H9 (cell line): Measurements from ENCODE around the gene FN1. TPM values are rescaled to one million over a fixed set of nuclear protein-coding genes. Genes with fewer than 3 reads are reported as not detected.
A peak's percentile ranks its signal among the peaks of the same experiment; 100 is the strongest.

Experiments
- DNase-seq: peaks from one replicate; pipeline ENCODE4 v3.0.0-alpha.2; 2017
- H2AFZ ChIP-seq: one replicate; pipeline ENCODE4 v1.6.1; 2013; ENCODE audit warnings: mild to moderate bottlenecking, low read length, control low read depth, moderate library complexity
- H2AK5ac ChIP-seq: 2 replicates; pipeline ENCODE4 v1.6.1; 2013; ENCODE audit warnings: low read length, control low read depth, mixed read lengths; ENCODE audit not compliant: insufficient read length
- H2BK120ac ChIP-seq: one replicate; pipeline ENCODE4 v1.6.1; 2013; ENCODE audit warnings: low read depth, mild to moderate bottlenecking, low read length, control low read depth, inconsistent platforms; ENCODE audit not compliant: poor library complexity, severe bottlenecking
- H2BK12ac ChIP-seq: 2 replicates; pipeline ENCODE4 v1.6.1; 2013; ENCODE audit warnings: low read length, control low read depth, mixed read lengths, low read depth; ENCODE audit not compliant: insufficient read length
- H2BK15ac ChIP-seq: 2 replicates; pipeline ENCODE4 v1.6.1; 2013; ENCODE audit warnings: low read depth, low read length, control low read depth
- H2BK20ac ChIP-seq: one replicate; pipeline ENCODE4 v1.6.1; 2013; ENCODE audit warnings: low read depth, mild to moderate bottlenecking, low read length, control low read depth, inconsistent platforms; ENCODE audit not compliant: poor library complexity, severe bottlenecking
- H2BK5ac ChIP-seq: 2 replicates; pipeline ENCODE4 v1.6.1; 2013; ENCODE audit warnings: low read length, control low read depth, mixed read lengths; ENCODE audit not compliant: insufficient read length
- H3K14ac ChIP-seq: 2 replicates; pipeline ENCODE4 v1.6.1; 2013; ENCODE audit warnings: low read length, control low read depth; ENCODE audit not compliant: insufficient read depth
- H3K18ac ChIP-seq: 2 replicates; pipeline ENCODE4 v1.6.1; 2013; ENCODE audit warnings: low read depth, mild to moderate bottlenecking, mixed read lengths, low read length, control low read depth; ENCODE audit not compliant: insufficient read length
- H3K23ac ChIP-seq: 2 replicates; pipeline ENCODE4 v1.6.1; 2013; ENCODE audit warnings: low read length, control low read depth, mixed read lengths, low read depth; ENCODE audit not compliant: insufficient read length
- H3K23me2 ChIP-seq: 2 replicates; pipeline ENCODE4 v1.6.1; 2013; ENCODE audit warnings: low read depth, mild to moderate bottlenecking, mixed read lengths, low read length, control low read depth; ENCODE audit not compliant: insufficient read length, poor library complexity, severe bottlenecking
- H3K27ac ChIP-seq: 2 replicates; pipeline ENCODE4 v1.5.1; 2013; ENCODE audit warnings: low read length, control low read depth, mixed read lengths, low read depth; ENCODE audit not compliant: insufficient read length
- H3K27me3 ChIP-seq: 2 replicates; pipeline ENCODE4 v1.6.1; 2013; ENCODE audit warnings: low read length, control low read depth, inconsistent platforms; ENCODE audit not compliant: insufficient read depth
- H3K4ac ChIP-seq: 2 replicates; pipeline ENCODE4 v1.6.1; 2013; ENCODE audit warnings: low read depth, mild to moderate bottlenecking, control low read depth, inconsistent platforms, low read length, moderate library complexity
- H3K4me1 ChIP-seq: 2 replicates; pipeline ENCODE4 v1.6.1; 2013; ENCODE audit warnings: low read length, control low read depth, inconsistent platforms; ENCODE audit not compliant: insufficient read depth
- H3K4me2 ChIP-seq: 2 replicates; pipeline ENCODE4 v1.6.1; 2013; ENCODE audit warnings: low read length, control low read depth, mixed read lengths; ENCODE audit not compliant: insufficient read length, insufficient read depth
- H3K56ac ChIP-seq: 2 replicates; pipeline ENCODE4 v1.6.1; 2013; ENCODE audit warnings: low read depth, mild to moderate bottlenecking, mixed read lengths, low read length, control low read depth; ENCODE audit not compliant: insufficient read length
- H3K79me1 ChIP-seq: 2 replicates; pipeline ENCODE4 v1.6.1; 2013; ENCODE audit warnings: low read depth, mild to moderate bottlenecking, moderate library complexity, low read length, control low read depth, inconsistent platforms; ENCODE audit not compliant: insufficient read depth, poor library complexity, severe bottlenecking
- H3K79me2 ChIP-seq: 2 replicates; pipeline ENCODE4 v1.6.1; 2013; ENCODE audit warnings: low read length, control low read depth, inconsistent platforms; ENCODE audit not compliant: insufficient read depth
- H3K9ac ChIP-seq: 2 replicates; pipeline ENCODE4 v1.6.1; 2013; ENCODE audit warnings: low read length, control low read depth, mixed read lengths; ENCODE audit not compliant: insufficient read length; ENCODE audit errors: extremely low read depth
- H3K9me3 ChIP-seq: one replicate; pipeline ENCODE4 v1.6.1; 2013; ENCODE audit warnings: low read depth, low read length, inconsistent platforms; ENCODE audit not compliant: control insufficient read depth
- H3T11ph ChIP-seq: one replicate; pipeline ENCODE4 v1.6.1; 2013; ENCODE audit warnings: mild to moderate bottlenecking, low read length, control low read depth, inconsistent platforms
- H4K20me1 ChIP-seq: one replicate; pipeline ENCODE4 v1.6.1; 2013; ENCODE audit not compliant: control insufficient read depth, insufficient read length, insufficient read depth
- H4K5ac ChIP-seq: 2 replicates; pipeline ENCODE4 v1.6.1; 2013; ENCODE audit warnings: low read depth, mild to moderate bottlenecking, mixed read lengths, low read length, control low read depth; ENCODE audit not compliant: insufficient read length
- H4K8ac ChIP-seq: replicated peaks from 2 replicates; pipeline ENCODE4 v1.6.1; 2013; ENCODE audit warnings: low read length, control low read depth, mixed read lengths, low read depth; ENCODE audit not compliant: insufficient read length
- H4K91ac ChIP-seq: 2 replicates; pipeline ENCODE4 v1.6.1; 2013; ENCODE audit warnings: low read depth, mild to moderate bottlenecking, moderate library complexity, mixed read lengths, low read length, control low read depth; ENCODE audit not compliant: insufficient read length
- H3K27ac Mint-ChIP-seq, 3 experiments: 2 replicates in 2 of 3; 3 replicates in 1 of 3; pipeline ENCODE4 v1.8.0; 2020 to 2021; ENCODE audit warnings: mixed read lengths in 3 of 3, mild to moderate bottlenecking in 1 of 3, moderate library complexity in 1 of 3
- H3K27me3 Mint-ChIP-seq: 2 replicates; pipeline ENCODE4 v1.8.0; 2021; ENCODE audit warnings: low read depth, mild to moderate bottlenecking, moderate library complexity, mixed read lengths
- H3K36me3 Mint-ChIP-seq, 3 experiments: 2 replicates in 2 of 3; 3 replicates in 1 of 3; pipeline ENCODE4 v1.8.0; 2020 to 2021; ENCODE audit warnings: low read depth in 3 of 3, mixed read lengths in 3 of 3; ENCODE audit not compliant: insufficient read depth in 1 of 3
- H3K4me1 Mint-ChIP-seq, 2 experiments: 2 replicates each; pipeline ENCODE4 v1.8.0; 2020; ENCODE audit warnings: mixed read lengths in 2 of 2
- H3K4me3 Mint-ChIP-seq, 2 experiments: 2 replicates in 1 of 2; 3 replicates in 1 of 2; pipeline ENCODE4 v1.8.0; 2020 to 2021; ENCODE audit warnings: mild to moderate bottlenecking in 2 of 2, mixed read lengths in 2 of 2, moderate library complexity in 1 of 2
- H3K9me3 Mint-ChIP-seq, 2 experiments: 2 replicates in 1 of 2; 3 replicates in 1 of 2; pipeline ENCODE4 v1.8.0; 2020; ENCODE audit warnings: mild to moderate bottlenecking in 2 of 2, mixed read lengths in 2 of 2, moderate library complexity in 1 of 2
- WGBS: extraction: QIAGEN DNeasy Blood & Tissue Kit; methylation state at CpG from one replicate; pipeline ENCODE4 v1.1.7; 2013; ENCODE audit warnings: missing lambda C conversion rate, low lambda C conversion rate, mixed read lengths; ENCODE audit not compliant: insufficient read length; ENCODE audit errors: extremely low coverage; 5-methylcytosine and 5-hydroxymethylcytosine counted together
- total RNA-seq: library from RNA; stranded (reverse); gene quantifications from 2 replicates; pipeline ENCODE4 v1.2.1, GENCODE V29; 2021
- TF ChIP-seq, protein P1 (sequence below): fragments of 200-600 bp; sonication (generic); conservative IDR thresholded peaks from 3 replicates; pipeline ENCODE4 v1.8.0; 2021; ENCODE audit warnings: antibody characterized with exemption, mild to moderate bottlenecking

Gene FN1
- total RNA-seq, 1 experiment from 2014 or later, result 56.0 TPM

DNA sequence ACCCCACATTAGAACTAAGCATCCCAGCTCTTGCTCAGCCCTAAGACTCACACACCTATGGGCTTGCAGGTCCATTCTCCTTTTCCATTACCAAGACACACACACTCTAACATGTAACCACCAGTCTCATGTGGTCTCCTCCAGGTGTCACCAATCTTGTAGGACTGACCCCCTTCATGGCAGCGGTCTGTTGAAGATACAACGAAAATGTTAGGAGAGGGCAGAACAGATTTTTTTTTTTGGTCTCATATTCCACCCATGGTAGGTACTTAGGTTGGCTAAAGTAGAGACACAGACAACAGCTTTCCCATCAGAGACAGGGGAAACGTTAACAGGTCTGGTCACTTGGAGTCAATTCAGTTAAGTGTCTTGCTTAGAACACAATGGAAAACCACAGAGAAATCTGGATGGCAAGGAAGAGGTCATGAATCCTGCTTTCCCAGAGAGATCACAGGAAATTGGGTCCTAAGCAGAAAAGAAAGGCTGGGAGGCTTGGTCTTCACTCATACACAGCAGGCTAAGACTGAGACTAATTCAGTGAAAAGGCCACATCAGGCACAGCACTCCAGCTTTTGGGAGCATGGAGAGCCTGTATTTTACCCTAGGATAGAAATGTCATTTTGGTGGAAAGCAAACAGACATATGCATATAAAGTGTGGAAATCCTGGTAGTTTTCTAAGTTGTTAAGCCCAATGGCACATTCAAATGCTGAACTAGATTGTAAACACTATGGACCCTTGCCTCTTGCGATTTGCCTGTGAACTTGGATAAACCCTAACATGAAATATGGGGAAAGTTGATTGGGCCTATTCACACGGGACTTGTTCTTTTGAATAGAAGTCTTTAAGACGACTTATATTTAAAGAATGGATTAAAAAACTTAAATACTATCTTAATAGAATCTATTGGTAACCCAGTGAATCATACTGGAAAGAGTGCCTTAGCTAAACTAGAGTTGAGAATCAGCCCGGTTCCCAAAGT is 3.8 kb downstream of the FN1 start:
- H3K79me1 ChIP-seq, result no peaks in the 10 kb centered on the region
- DNase-seq, result no peak
- no peak overlapping the region for H3K14ac ChIP-seq
- H3K9ac ChIP-seq, result no peak overlapping the region
- H4K5ac ChIP-seq, result no peak overlapping the region
- H3K23ac ChIP-seq, result no peak overlapping the region
- H4K20me1 ChIP-seq, result no peaks in the 10 kb centered on the region
- no peaks in the 10 kb centered on the region for H3K27me3 ChIP-seq
- WGBS, result no CpG with 5 or more reads among the region's 7 CpGs
- no peak overlapping the region for H4K91ac ChIP-seq
- TF ChIP-seq, protein P1, sequence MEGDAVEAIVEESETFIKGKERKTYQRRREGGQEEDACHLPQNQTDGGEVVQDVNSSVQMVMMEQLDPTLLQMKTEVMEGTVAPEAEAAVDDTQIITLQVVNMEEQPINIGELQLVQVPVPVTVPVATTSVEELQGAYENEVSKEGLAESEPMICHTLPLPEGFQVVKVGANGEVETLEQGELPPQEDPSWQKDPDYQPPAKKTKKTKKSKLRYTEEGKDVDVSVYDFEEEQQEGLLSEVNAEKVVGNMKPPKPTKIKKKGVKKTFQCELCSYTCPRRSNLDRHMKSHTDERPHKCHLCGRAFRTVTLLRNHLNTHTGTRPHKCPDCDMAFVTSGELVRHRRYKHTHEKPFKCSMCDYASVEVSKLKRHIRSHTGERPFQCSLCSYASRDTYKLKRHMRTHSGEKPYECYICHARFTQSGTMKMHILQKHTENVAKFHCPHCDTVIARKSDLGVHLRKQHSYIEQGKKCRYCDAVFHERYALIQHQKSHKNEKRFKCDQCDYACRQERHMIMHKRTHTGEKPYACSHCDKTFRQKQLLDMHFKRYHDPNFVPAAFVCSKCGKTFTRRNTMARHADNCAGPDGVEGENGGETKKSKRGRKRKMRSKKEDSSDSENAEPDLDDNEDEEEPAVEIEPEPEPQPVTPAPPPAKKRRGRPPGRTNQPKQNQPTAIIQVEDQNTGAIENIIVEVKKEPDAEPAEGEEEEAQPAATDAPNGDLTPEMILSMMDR, result no peak
- no peak overlapping the region for H3K4me3 Mint-ChIP-seq
- no peaks in the 10 kb centered on the region for H3K4me1 ChIP-seq
- no peak overlapping the region for H2BK15ac ChIP-seq
- H2AK5ac ChIP-seq, result no peak overlapping the region
- H3K36me3 Mint-ChIP-seq, result peaks cover 7 to 28% (median 8%) of the 10 kb centered on the region in 3 experiments
- no peak overlapping the region for H3K18ac ChIP-seq
- no peak overlapping the region for H3K4me2 ChIP-seq
- peaks cover 13 to 14% of the 10 kb centered on the region in 2 experiments for H3K4me1 Mint-ChIP-seq
- H2AFZ ChIP-seq, result no peak overlapping the region
- H2BK120ac ChIP-seq, result no peak overlapping the region
- H2BK20ac ChIP-seq, result no peak overlapping the region
- H2BK5ac ChIP-seq, result no peak overlapping the region
- H3T11ph ChIP-seq, result no peak overlapping the region
- H3K27ac Mint-ChIP-seq, result peak overlapping the region in 1 of 3 experiments; percentile 68; a peak in 1 of 7 replicates
- H3K79me2 ChIP-seq, result no peaks in the 10 kb centered on the region
- no peaks in the 10 kb centered on the region for H3K9me3 Mint-ChIP-seq
- H3K27me3 Mint-ChIP-seq, result peaks cover 5% of the 10 kb centered on the region
- H2BK12ac ChIP-seq, result no peak overlapping the region
- no peak overlapping the region for H3K27ac ChIP-seq
- H3K23me2 ChIP-seq, result peaks cover 5% of the 10 kb centered on the region
- no peak overlapping the region for H4K8ac ChIP-seq
- H3K9me3 ChIP-seq, result no peaks in the 10 kb centered on the region
- no peak overlapping the region for H3K4ac ChIP-seq
- no peak overlapping the region for H3K56ac ChIP-seq
